Suppressor macrophage (primary cell): ENCODE results near the gene FARSB.

Experiments used
- DNase-seq, 4 experiments: peaks; one replicate each; pipeline ENCODE4 v3.0.0-alpha.2; 2020 to 2022

Gene FARSB

DNA sequence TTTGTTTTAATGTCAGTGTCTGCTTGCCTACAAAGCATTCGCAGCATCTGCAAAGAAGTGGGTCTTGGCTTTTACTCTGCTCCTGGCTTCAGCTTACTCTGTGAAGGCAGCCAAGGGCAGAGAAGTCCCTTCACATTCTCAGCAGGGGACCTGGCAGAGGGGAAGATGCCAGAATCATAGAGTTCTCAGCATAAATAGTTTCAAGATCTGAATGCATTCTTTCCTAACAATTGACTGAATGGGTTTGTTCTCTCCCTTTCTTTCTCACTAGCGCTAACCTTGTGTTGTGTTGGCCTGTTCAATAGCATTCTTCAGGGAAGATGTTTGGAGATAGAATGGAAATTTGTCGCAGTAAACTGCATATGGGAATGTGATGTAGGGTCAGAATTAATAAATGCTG lies 106.9 kb downstream of the FARSB start:
- no peak for DNase-seq

DNA sequence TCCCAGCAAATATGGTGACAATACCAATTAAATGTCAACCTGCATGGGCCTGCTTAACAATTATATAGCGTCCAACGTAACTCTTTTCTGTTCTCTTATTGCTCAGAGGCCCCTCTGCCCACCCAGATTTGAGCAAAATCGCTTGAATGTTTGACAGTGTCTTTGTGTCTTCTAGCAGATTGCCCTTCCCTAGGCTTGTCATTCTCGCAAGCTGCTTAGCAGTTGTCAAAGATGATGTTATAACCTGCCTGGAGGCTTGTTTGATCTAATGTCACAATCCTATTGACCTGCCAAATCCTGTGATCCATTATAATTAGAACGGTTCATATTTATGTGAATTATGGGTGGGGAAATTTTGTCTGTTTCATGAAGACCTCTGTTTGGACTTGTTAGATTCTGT lies 108.8 kb downstream of the FARSB start:
- no peak for DNase-seq

DNA sequence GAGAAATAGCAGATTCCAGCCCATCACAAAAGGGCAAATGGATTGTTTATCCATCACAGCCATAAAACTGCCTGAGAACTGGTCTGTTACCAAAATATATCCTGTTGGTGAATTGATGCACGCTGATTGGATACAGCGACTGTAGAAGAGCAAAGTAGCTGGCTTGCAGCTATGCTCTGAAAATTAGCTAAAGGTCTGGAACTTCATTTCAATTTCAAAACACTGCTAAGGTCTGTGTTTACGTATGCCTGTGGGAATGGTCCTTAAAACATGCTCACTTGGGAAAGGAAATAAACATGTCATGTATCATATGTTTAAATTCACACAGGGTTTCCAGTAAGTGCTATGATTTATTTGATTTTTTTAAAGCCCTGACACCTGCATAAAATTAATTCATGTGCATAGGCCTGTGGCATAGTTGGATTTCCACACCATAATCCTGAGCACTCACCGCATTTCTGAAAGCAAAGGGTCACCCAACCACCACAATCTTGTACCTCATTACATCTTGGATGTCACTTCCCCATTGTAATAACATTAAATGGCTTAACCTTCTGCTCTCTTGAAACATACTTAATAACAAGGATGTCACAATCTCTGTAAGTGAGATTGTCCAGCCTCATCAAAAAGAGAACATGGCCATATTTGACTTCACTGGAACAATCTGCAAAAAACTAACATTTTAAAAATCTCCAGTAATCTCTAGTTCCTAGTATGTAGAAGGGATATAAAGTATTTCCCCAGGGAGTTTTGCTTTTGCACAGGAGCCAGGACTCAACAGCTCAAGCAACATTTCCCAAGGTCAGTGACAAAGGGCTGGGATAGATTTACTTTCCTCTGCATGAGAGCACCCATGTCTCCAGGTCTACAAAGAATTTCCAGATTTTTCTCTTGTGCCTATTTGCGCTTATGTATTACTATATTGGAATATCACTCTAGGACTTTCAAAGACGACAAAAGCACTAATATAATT lies 109.8 kb downstream of the FARSB start:
- no peak for DNase-seq

DNA sequence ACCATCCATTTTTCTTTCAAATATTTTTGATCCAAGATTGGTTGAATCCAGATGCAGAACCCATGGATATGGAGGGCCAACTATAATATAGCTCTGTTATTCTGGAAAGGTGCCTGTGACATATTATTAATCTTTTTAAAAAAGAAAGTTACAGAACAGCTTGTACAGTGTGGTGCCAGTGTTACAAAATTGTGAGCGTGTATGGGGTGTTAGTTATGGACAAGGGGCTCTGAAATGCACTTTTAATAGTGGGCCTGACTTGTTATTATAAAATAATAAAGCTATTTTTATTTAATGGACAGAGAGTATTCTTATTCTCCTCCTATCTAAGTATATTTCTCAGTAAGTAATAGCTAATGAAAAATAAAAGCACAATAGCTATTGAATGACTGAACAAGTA lies 111.2 kb downstream of the FARSB start:
- DNase-seq = no peak

DNA sequence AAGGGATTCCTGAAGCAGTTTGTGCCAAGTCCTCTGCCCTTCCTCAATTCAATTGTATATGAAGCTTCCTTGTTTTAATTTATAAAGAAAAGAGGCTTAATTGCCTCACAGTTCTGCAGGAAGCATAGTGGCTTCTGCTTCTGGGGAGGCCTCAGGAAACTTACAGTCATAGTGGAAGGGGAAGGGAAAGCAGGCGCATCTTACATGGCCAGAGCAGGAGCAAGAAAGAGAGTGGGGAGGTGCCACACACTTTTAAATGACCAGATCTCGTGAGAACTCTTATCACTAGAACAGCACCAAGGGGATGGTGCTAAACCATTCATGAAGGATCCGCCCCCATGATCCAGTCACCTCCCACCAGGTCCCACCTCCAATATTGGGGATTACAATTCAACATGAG lies 117.4 kb downstream of the FARSB start:
- DNase-seq = peak in 1 of 4 experiments; percentile 10

DNA sequence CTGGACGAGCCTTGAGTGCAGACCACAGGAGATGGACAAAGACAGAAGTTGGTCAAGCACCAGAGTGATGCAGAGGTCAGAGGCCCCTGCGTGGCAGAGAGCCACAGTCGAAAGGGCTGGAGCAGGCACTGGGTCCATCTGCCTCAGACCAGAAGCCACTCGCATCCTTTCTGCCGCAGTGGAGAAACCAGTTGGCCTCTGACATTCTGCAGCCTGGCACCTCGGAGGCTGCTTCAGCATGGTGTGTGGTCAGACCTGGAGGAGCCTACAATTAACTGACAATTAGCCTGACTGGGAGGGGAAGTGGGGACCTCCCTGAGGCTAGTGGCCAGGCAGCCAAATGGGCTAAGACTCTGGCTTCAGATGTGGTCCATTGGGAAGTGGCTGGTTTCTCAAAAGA lies 120.4 kb downstream of the FARSB start:
- no peak for DNase-seq

DNA sequence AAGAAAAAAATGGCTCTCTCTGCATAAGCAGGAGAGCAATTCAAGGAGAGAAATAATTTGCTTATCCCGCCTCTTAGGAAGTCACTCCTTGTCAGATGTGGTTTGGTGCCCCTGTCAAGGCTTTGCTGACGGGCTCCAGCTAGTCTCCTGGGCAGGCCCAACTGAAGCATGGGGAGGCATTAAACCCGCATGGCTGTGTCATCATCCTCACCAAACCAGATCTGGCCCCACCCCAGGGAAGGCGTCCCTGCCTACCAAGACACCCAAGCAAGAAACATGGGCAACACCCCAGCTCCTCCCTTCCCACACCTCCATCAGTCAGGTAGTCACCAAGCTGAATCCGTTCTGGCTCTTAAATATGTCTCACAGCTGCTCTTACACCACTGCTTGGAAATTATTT lies 123.6 kb downstream of the FARSB start:
- no peak for DNase-seq

DNA sequence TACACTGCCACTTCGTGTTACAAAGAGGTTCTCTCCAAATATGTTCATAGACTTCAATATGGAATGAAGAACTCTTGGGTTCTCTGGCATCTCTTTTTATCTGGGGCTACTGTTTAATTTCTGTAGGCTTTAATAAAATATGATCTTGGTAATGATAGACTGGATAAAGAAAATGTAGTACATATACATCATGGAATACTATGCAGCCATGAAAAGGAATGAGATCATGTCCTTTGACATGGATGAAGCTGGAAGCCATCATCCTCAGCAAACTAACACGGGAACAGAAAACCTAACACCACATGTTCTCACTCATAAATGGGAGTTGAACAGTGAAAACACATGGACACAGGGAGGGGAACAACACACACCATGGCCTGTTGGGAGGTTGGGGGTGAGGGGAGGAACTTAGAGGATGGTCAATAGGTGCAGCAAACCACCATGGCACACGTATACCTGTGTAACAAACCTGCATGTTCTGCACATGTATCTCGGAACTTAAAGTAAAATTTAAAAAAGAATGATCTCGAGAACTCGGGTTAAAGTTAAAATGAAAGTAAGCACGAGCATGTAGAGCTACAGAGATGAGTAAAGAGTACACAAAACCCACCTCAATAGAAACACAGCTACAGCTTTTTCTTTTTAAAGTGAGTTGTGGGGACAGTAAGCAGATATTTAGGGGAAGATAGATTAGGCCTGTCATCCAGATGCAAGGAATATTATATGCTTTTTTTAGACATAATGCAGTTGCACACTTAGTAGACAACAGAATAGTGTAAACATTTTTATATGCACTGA lies 129.2 kb downstream of the FARSB start:
- no peak for DNase-seq

DNA sequence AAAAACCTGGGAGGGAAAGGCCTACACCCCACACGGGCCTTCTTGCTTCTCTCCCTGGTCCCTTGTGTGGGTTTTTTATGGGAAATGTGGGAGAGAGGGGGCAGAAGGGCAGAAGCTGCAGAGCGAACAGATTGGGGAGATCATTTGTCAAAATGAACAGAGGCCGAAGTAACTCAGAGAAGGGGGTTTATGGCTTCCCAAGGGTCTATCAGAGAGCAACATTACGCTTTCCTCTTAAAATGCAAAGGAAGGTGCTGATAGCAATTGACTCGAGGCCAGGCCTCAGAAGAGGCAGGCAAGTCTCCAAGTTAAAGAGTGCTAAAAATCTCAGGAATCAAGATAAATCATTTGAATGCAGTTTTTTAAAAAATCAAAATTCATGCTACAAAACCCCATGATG lies 130.1 kb downstream of the FARSB start:
- DNase-seq = no peak

DNA sequence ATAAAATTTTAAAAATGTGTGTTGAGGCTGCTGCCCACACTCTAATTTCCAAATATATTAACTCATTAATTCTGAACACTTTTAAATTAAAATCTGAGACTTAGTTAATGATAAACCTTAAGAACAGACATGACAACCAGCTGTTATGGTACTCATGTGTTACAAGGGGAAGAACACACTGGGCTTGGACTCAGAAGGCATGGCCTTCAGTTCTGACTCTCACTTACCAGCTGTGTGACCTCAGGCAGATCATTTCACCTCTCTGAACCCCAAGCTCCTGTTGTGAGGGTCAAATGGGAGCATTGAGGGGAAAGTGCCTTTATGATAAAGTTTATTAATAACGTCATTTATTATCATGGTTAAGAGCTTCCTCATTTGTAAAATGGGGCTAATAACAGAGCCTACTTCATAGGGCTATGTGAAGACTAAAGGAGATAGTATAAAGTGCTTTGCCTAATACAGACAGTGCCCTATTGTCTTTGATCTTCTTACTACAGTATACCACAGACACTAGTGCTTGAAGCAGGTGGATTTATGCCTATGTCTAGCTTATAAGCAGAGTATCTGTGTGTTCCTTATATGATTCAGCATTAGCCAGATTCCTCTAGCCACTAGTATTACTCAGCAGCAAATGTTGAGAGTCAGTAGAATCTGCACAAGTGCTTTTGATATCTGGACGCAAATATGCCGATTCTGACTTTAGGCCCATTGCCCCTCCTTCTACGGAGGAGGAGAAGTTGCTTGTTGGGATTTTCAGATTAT lies 131.9 kb downstream of the FARSB start:
- peak in 1 of 4 experiments; percentile 12 for DNase-seq

DNA sequence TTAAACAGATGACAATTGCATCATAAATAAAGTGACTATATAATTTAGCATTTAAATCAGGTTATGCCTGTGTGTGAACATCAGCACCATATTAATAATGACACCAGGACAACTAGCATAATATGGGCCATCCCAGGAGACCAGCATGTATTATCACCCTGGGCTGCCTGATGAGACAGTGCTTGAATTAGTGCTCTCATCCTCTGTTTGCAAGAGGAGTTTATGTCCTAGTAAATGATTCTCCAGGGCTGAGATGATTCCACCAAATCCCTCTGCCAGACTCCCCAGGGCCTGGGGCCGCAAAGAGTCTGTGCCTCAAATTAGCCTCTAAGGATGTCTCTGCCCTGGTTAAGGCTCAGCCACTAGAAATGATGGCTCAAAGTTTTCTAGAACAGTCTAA lies 133.8 kb downstream of the FARSB start:
- DNase-seq = no peak

DNA sequence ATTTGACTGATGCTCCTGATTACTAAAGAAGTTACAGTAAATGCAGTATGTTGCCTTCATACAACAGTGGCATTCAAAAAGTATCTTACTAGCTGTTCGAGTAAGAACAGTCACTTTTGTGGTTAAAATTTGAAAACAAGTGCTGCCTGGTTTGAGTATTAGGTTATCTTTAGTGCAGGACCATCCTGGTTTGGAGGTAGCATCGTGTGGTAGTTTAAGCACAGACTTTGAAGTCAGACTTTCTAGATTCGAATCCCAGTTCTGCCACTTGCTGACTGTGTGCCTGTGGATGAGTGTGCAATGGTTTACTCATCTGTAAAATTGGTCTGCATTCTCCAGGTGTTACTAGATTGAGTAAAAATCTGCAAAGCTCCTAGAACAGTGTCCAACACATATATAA lies 134.8 kb downstream of the FARSB start:
- no peak for DNase-seq
